Endothelial cell of umbilical vein (primary cell): Measurements from ENCODE around the gene UGT2A3. TPM values are rescaled to one million over a fixed set of nuclear protein-coding genes. Genes with fewer than 3 reads are reported as not detected.

ENCODE experiments used
- BruUV-seq: library from RNA; stranded (reverse); fragments of 400-500 nt; replicated peaks from 2 replicates; lab custom pipeline; 2021; lab: Mats Ljungman, UMichigan
- CTCF ChIA-PET: fragments of 300-600, 350-600 bp; sonication (Branson Sonifier 250); formaldehyde crosslinking; loops from one replicate; lab custom pipeline; 2021; ENCODE audit warnings: antibody characterized with exemption, inconsistent platforms; lab: Charles Lee
- POLR2A ChIA-PET: fragments of 300-600, 350-600 bp; sonication (Branson Sonifier 250); formaldehyde crosslinking; loops from one replicate; lab custom pipeline; 2021; ENCODE audit warnings: antibody characterized with exemption, inconsistent platforms; lab: Charles Lee
- DNase-seq: peaks from one replicate; pipeline ENCODE4 v3.0.0-alpha.2; 2011; ENCODE audit warnings: low read depth, low spot score
- FAIRE-seq: peaks from 2 replicates; lab custom pipeline; 2011; peaks lifted over from hg19 to GRCh38; lab: Jason Lieb, UNC
- H2AFZ ChIP-seq: 2 replicates; pipeline ENCODE4 v1.6.0; 2012; ENCODE audit warnings: low read depth, low read length, control low read depth, inconsistent platforms
- H3K27ac ChIP-seq: 2 replicates; pipeline ENCODE4 v1.5.1; 2011; ENCODE audit warnings: low read depth, mild to moderate bottlenecking, control low read depth, low read length, moderate library complexity; ENCODE audit not compliant: insufficient read depth
- H3K27me3 ChIP-seq, 2 experiments: 2 replicates each; pipeline versions ENCODE4 v1.6.0 to v1.6.1; 2011; ENCODE audit warnings: low read length in 2 of 2, mixed read lengths in 1 of 2; ENCODE audit not compliant: control insufficient read depth in 2 of 2, insufficient read depth in 2 of 2
- H3K36me3 ChIP-seq, 2 experiments: 2 replicates in 1 of 2; 3 replicates in 1 of 2; pipeline ENCODE4 v1.5.1; 2011; ENCODE audit warnings: low read length in 2 of 2, mild to moderate bottlenecking in 1 of 2, moderate library complexity in 1 of 2; ENCODE audit not compliant: control insufficient read depth in 2 of 2, insufficient read depth in 2 of 2; ENCODE audit errors: extremely low read depth in 1 of 2
- H3K4me1 ChIP-seq: 3 replicates; pipeline ENCODE4 v1.5.1; 2011; ENCODE audit warnings: mild to moderate bottlenecking, low read length; ENCODE audit not compliant: control insufficient read depth, insufficient read depth; ENCODE audit errors: extremely low read depth
- H3K4me2 ChIP-seq: 2 replicates; pipeline ENCODE4 v1.6.1; 2011; ENCODE audit warnings: low read length, control low read depth, mixed read lengths; ENCODE audit not compliant: insufficient read depth
- H3K4me3 ChIP-seq, 3 experiments: fragments of 200-600 bp in 1 of 3; sonication (generic), shearing (Covaris generic) in 1 of 3; replicated peaks in 1 of 3; 2 replicates each; pipeline ENCODE4 v1.5.1; 2011 to 2016; ENCODE audit warnings: control low read depth in 3 of 3, low read length in 3 of 3, mild to moderate bottlenecking in 2 of 3, inconsistent platforms in 1 of 3, low read depth in 1 of 3, moderate library complexity in 1 of 3; ENCODE audit not compliant: insufficient read depth in 1 of 3
- H3K79me2 ChIP-seq: 2 replicates; pipeline ENCODE4 v1.6.0; 2012; ENCODE audit warnings: low read length, inconsistent platforms; ENCODE audit not compliant: control insufficient read depth, insufficient read depth
- H3K9ac ChIP-seq: replicated peaks from 2 replicates; pipeline ENCODE3; 2011; ENCODE audit warnings: low read length, control low read depth; ENCODE audit not compliant: insufficient read depth; ENCODE audit errors: extremely low read depth
- H3K9me1 ChIP-seq: replicated peaks from 3 replicates; pipeline ENCODE4 v1.6.0; 2011; ENCODE audit warnings: mild to moderate bottlenecking, low read length; ENCODE audit not compliant: control insufficient read depth, insufficient read depth; ENCODE audit errors: extremely low read depth
- H3K9me3 ChIP-seq: replicated peaks from 2 replicates; pipeline ENCODE4 v1.5.1; 2012; ENCODE audit warnings: low read length, inconsistent platforms; ENCODE audit not compliant: control insufficient read depth, insufficient read depth
- H4K20me1 ChIP-seq: replicated peaks from 2 replicates; pipeline ENCODE3; 2011; ENCODE audit warnings: mild to moderate bottlenecking, low read length; ENCODE audit not compliant: control insufficient read depth, insufficient read depth; ENCODE audit errors: extremely low read depth
- CTCF ChIP-seq, 2 donors: IDR thresholded peaks; 1 replicate in 1 of 2; 2 replicates in 1 of 2; pipeline ENCODE4 v1.5.1; 2011; ENCODE audit warnings: low read length in 2 of 2, mild to moderate bottlenecking in 2 of 2, moderate library complexity in 2 of 2, control low read depth in 1 of 2, inconsistent platforms in 1 of 2, low read depth in 1 of 2; ENCODE audit not compliant: insufficient read depth in 1 of 2; ENCODE audit errors: extremely low read depth in 1 of 2
- EZH2 ChIP-seq: IDR thresholded peaks from 2 replicates; pipeline ENCODE4 v1.6.1; 2012; ENCODE audit warnings: borderline replicate concordance, low read depth, mild to moderate bottlenecking, moderate library complexity, low read length, inconsistent platforms; ENCODE audit not compliant: severe bottlenecking
- FOS ChIP-seq: IDR thresholded peaks from 2 replicates; pipeline ENCODE4 v1.6.1; 2011; ENCODE audit warnings: mild to moderate bottlenecking, low read length, moderate library complexity, borderline replicate concordance; ENCODE audit not compliant: insufficient read depth
- GATA2 ChIP-seq: IDR thresholded peaks from 2 replicates; pipeline ENCODE4 v1.7.0; 2011; ENCODE audit warnings: low read depth, mild to moderate bottlenecking, moderate library complexity, mixed read lengths, low read length; ENCODE audit not compliant: insufficient read length, insufficient read depth
- JUN ChIP-seq: IDR thresholded peaks from 2 replicates; pipeline ENCODE4 v1.6.1; 2011; ENCODE audit warnings: borderline replicate concordance, low read depth; ENCODE audit not compliant: insufficient read length, insufficient read depth
- MAX ChIP-seq: IDR thresholded peaks from 2 replicates; pipeline ENCODE4 v1.6.1; 2011; ENCODE audit not compliant: insufficient read depth, insufficient read length
- MYC ChIP-seq: IDR thresholded peaks from one replicate; pipeline ENCODE4 v1.6.1; 2011; ENCODE audit warnings: mild to moderate bottlenecking, low read depth, low read length
- POLR2A ChIP-seq: IDR thresholded peaks from 2 replicates; pipeline ENCODE4 v1.6.1; 2012; ENCODE audit warnings: low read depth, mild to moderate bottlenecking, control low read depth, low read length
- POLR2AphosphoS5 ChIP-seq: IDR thresholded peaks from 2 replicates; pipeline ENCODE4 v1.6.1; 2012; ENCODE audit warnings: low read depth, mild to moderate bottlenecking, control low read depth, low read length, moderate library complexity; ENCODE audit not compliant: insufficient read depth
- dilution Hi-C: fragments of 300-500 bp; cut with MboI; formaldehyde crosslinking; loops from one replicate; pipeline ENCODE4 v1.15.0; 2019; ENCODE audit warnings: low sequenced_read_pairs; ENCODE audit not compliant: extremely low pct_ligation_motif_present
- intact Hi-C: fragments of 100-400 bp; cut with micrococcal nuclease; formaldehyde crosslinking; loops from one replicate; pipeline ENCODE4 v1.10.0; 2022
- polyA plus RNA-seq, 4 experiments: library from polyadenylated mRNA; depleted of rRNA in 3 of 4; stranded (reverse) in 3 of 4; unstranded in 1 of 4; fragments of >200 nt; gene quantifications; 2 replicates each; pipeline versions ENCODE4 v1.2.1 to v1.2.3, GENCODE V29; 2011 to 2012; ENCODE audit warnings: missing spikeins in 1 of 4
- total RNA-seq: library from RNA; stranded (reverse); gene quantifications from 2 replicates; pipeline ENCODE4 v1.2.3, GENCODE V29; 2021

The UGT2A3 gene
- total and polyA plus RNA-seq, 2 donors (not counting 3 experiments of a cell fraction or from before 2014, with no cell fraction given) = not detected

- Histone ChIP-seq H3K4me2 (no peak overlapping the region), H3K27ac (no peak overlapping the region), H3K27me3 (no peaks in the 10 kb centered on the region), H3K79me2 (no peaks in the 10 kb centered on the region), H3K9me3 (no peaks in the 10 kb centered on the region), H3K9me1 (no peaks in the 10 kb centered on the region), H3K36me3 (no peaks in the 10 kb centered on the region), H3K4me3 (no peak overlapping the region), H3K9ac (no peak overlapping the region), H3K4me1 (no peaks in the 10 kb centered on the region), H2AFZ (no peak overlapping the region), H4K20me1 (no peaks in the 10 kb centered on the region)
- DNase-seq = no peak
- dilution Hi-C loops = no loop called here
- BruUV-seq = no TSS peak
- POLR2A ChIA-PET = no interaction called here
- CTCF ChIA-PET = no interaction called here
- intact Hi-C loops = no loop called here
- FAIRE-seq = no peak
- TF ChIP-seq CTCF (IDR thresholded peaks at IDR 0.05; ENCODE audit: extremely low read depth in 1 of 2, insufficient read depth in 1 of 2, low read depth in 1 of 2, low read length in 2 of 2) = no peak
These were observed 38.8 kb downstream of the UGT2A3 start for GRCh38 chr4:68912807-68913206.

GRCh38 chr4:68909385-68909784, 42.2 kb downstream of the UGT2A3 start:
- intact Hi-C loops = no loop called here

More at GRCh38 chr4:68909385-68909784, 42.2 kb downstream of the UGT2A3 start:
- Histone ChIP-seq H2AFZ (no peak overlapping the region), H4K20me1 (no peaks in the 10 kb centered on the region), H3K27ac (no peak overlapping the region), H3K9ac (no peak overlapping the region), H3K4me2 (no peak overlapping the region), H3K9me3 (no peaks in the 10 kb centered on the region), H3K27me3 (no peaks in the 10 kb centered on the region), H3K36me3 (no peaks in the 10 kb centered on the region), H3K4me1 (no peaks in the 10 kb centered on the region), H3K4me3 (no peak overlapping the region), H3K9me1 (no peaks in the 10 kb centered on the region), H3K79me2 (no peaks in the 10 kb centered on the region)
- dilution Hi-C loops = no loop called here
- POLR2A ChIA-PET = no interaction called here
- CTCF ChIA-PET = interaction anchor here (1.3 kb wide), 1 partner anchor 11 kb away, joined by 3 read pairs; no protein-coding TSS in a partner anchor
- DNase-seq = no peak
- BruUV-seq = no TSS peak
- no peak for FAIRE-seq
- TF ChIP-seq POLR2AphosphoS5 (no peak), JUN (no peak), CTCF (IDR thresholded peaks at IDR 0.05; ENCODE audit: extremely low read depth in 1 of 2, insufficient read depth in 1 of 2, low read depth in 1 of 2, low read length in 2 of 2) (no peak), MYC (no peak), GATA2 (no peak), EZH2 (no peak), POLR2A (no peak), MAX (no peak), FOS (no peak)
